Right lobe of liver (tissue), 6 donors: ENCODE measurements around the gene LILRB5. TPM values are rescaled to one million over a fixed set of nuclear protein-coding genes. Genes with fewer than 3 reads are reported as not detected.

Experiments used
- ATAC-seq, 4 donors: fragments of 200-7000 bp; cut with Tn5 transposase; one replicate each; pipeline ENCODE4 v1.9.1; 2020; ENCODE audit warnings: mild to moderate bottlenecking in 4 of 4, moderate library complexity in 4 of 4
- DNase-seq, 3 donors: peaks; one replicate each; pipeline ENCODE4 v3.0.0-alpha.2; 2020
- H3K27ac ChIP-seq, 3 donors: fragments of 200-600 bp; one replicate each; pipeline ENCODE4 v1.8.0; 2022
- H3K27me3 ChIP-seq, 2 donors: fragments of 200-600 bp; one replicate each; pipeline ENCODE4 v1.8.0; 2022
- H3K36me3 ChIP-seq, 4 donors: fragments of 200-600 bp; sonication (generic) in 1 of 4; one replicate each; pipeline versions ENCODE4 v1.5.1 to v1.8.0; 2017 to 2022; ENCODE audit warnings: control low read depth in 1 of 4
- H3K4me1 ChIP-seq, 4 donors: fragments of 200-600 bp; sonication (generic) in 1 of 4; one replicate each; pipeline versions ENCODE4 v1.5.1 to v1.8.0; 2017 to 2022; ENCODE audit warnings: control low read depth in 1 of 4
- H3K4me3 ChIP-seq, 3 donors: fragments of 200-600 bp; one replicate each; pipeline ENCODE4 v1.8.0; 2022
- H3K9me3 ChIP-seq, 4 donors: fragments of 200-600 bp; sonication (generic) in 1 of 4; one replicate each; pipeline versions ENCODE4 v1.5.1 to v1.8.0; 2017 to 2022; ENCODE audit warnings: control low read depth in 1 of 4
- CTCF ChIP-seq, 4 donors: fragments of 200-600 bp in 3 of 4; fragments of 450-650 bp in 1 of 4; IDR thresholded peaks; one replicate each; pipeline versions ENCODE4 v1.5.1 to v1.8.0; 2016 to 2022; ENCODE audit warnings: antibody characterized with exemption in 4 of 4, mild to moderate bottlenecking in 2 of 4
- POLR2A ChIP-seq: fragments of 450-650 bp; IDR thresholded peaks from one replicate; pipeline ENCODE4 v1.6.1; 2017; ENCODE audit warnings: antibody characterized with exemption, mild to moderate bottlenecking
- WGBS: methylation state at CpG from one replicate; pipeline ENCODE4 v1.1.6; 2018; ENCODE audit warnings: low coverage, low lambda C conversion rate; ENCODE audit not compliant: insufficient coverage; ENCODE audit errors: missing lambda C conversion rate; 5-methylcytosine and 5-hydroxymethylcytosine counted together
- intact Hi-C, 2 donors: fragments of 100-400 bp; cut with DNase I; formaldehyde crosslinking; loops; one replicate each; pipeline versions ENCODE4 v1.11.2 to v1.14.1; 2022
- total RNA-seq, 6 experiments: library from RNA; depleted of rRNA in 2 of 6; stranded (reverse); fragments of >200 nt in 2 of 6; fragmentation: NEBNext Ultra II Directional in 3 of 6; extraction: Animal tissue kit (Norgen Biotek cat#: 25700) in 3 of 6; gene quantifications; one replicate each; pipeline versions ENCODE4 v1.1.0 to v1.2.4, GENCODE V29; 2016 to 2023
- donor health status: DM: no; HTN: yes; CAD: no.
- donor health status: DM: no; HTN: no; CAD: no.
- donor health status: DM: no; HTN: no; CAD: no.
- donor health status: DM: no; HTN: yes; CAD: no.
- donor health status: DM: no; HTN: yes; CAD: no.

Gene LILRB5
- total RNA-seq, 6 experiments from 2014 or later: 2.7 to 19.7 (median 8.4) TPM

GRCh38 chr19:54206030-54206830 lies 50.8 kb downstream of the LILRB5 start:
- 80% methylated on average over 1 of the region's 27 CpGs for WGBS
- ATAC-seq (no peak), DNase-seq (peak in 1 of 3 donors; percentile 40)
- no peaks in the 10 kb centered on the region for H3K9me3 ChIP-seq
- intact Hi-C loops: no loop called here
- H3K4me1 ChIP-seq: peaks cover 0 to 95% (median 53%) of the 10 kb centered on the region in 4 donors
- H3K27me3 ChIP-seq: no peaks in the 10 kb centered on the region
- H3K27ac ChIP-seq: peak overlapping the region in 2 of 3 donors; percentile 78 to 86
- H3K36me3 ChIP-seq: peaks cover 17 to 67% (median 36%) of the 10 kb centered on the region in 4 donors
- H3K4me3 ChIP-seq: peak overlapping the region in 1 of 3 donors; percentile 18
- TF ChIP-seq POLR2A (no peak), CTCF (IDR thresholded peaks at IDR 0.05) (no peak)

DNA sequence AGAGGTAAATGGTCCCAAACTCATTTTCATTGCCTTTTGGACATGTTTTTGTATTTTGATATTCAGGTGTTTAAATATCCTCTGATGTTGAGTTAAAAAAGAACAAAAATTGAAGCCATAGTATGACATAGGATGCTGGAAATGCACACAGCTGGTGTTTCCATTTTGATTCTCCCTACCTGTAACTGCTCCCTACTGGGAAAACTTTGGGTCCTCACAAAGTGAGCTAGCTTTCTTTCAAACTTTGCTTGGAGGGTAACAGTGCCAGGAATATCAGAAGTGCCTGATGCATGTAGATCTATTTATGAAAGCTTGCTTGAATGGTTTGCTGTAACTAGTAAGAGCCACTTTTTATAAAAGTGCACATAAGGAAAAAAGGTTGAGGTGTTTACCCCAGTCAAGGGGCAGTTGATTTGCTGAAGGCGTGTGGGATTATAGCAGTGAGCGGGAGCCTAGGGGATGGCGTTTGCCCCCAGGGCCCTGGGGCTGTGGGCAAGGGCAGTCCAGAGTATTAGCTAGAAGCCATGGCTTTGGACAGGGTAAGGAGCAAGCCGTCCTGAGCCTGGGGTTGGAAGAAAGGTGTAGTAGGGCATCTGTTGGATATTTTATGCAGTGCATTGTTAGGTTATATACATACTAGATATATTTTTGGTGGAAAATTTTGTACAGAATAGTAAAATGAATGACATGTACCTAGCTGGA lies 52.2 kb downstream of the LILRB5 start:
- 53% methylated on average over 4 of the region's 4 CpGs for WGBS
- TF ChIP-seq CTCF (IDR thresholded peaks at IDR 0.05) (no peak), POLR2A (no peak)
- Histone ChIP-seq H3K36me3 (peaks cover 17 to 67% (median 36%) of the 10 kb centered on the region in 4 donors), H3K9me3 (no peaks in the 10 kb centered on the region), H3K27ac (peak overlapping the region in 1 of 3 donors; percentile 86), H3K4me1 (peaks cover 0 to 83% (median 48%) of the 10 kb centered on the region in 4 donors), H3K4me3 (no peak overlapping the region), H3K27me3 (no peaks in the 10 kb centered on the region)
- ATAC-seq (no peak), DNase-seq (no peak)
- intact Hi-C loops: no loop called here

GRCh38 chr19:54203151-54203611 lies 53.9 kb downstream of the LILRB5 start:
- intact Hi-C loops: no loop called here
- no peak for TF ChIP-seq POLR2A
- TF ChIP-seq CTCF (IDR thresholded peaks at IDR 0.05): no peak
- H3K9me3 ChIP-seq: no peaks in the 10 kb centered on the region
- peaks cover 0 to 66% (median 35%) of the 10 kb centered on the region in 4 donors for H3K4me1 ChIP-seq
- DNase-seq: peak in 2 of 3 donors; percentile 58 to 82
- 15% methylated on average over 9 of the region's 9 CpGs for WGBS
- H3K36me3 ChIP-seq: peaks cover 17 to 67% (median 36%) of the 10 kb centered on the region in 4 donors
- peak overlapping the region; percentile 65 to 71 (median 69) for H3K4me3 ChIP-seq
- ATAC-seq: peak; percentile 52 to 61 (median 60)
- peak overlapping the region; percentile 32 to 95 (median 86) for H3K27ac ChIP-seq
- no peaks in the 10 kb centered on the region for H3K27me3 ChIP-seq

DNA sequence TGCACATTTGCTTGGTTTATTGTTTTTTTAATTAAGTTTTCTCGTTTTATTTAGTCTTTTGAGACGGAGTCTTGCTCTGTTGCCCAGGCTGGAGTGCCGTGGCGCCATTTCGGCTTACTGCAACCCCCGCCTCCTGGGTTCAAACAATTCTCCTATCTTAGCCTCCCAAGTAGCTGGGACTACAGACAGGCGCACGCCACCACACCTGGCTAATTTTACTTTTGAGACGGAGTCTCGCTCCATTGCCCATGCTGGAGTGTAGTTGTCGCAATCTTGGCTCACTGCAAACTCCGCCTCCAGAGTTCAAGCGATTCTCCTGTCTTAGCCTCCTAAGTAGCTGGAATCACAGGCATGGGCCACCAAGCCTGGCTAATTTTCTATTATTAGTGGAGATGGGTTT lies 55.1 kb downstream of the LILRB5 start:
- peak in 1 of 3 donors; percentile 35 for DNase-seq
- peaks cover 0 to 60% (median 31%) of the 10 kb centered on the region in 4 donors for H3K4me1 ChIP-seq
- peak overlapping the region; percentile 86 to 95 (median 94) for H3K27ac ChIP-seq
- peak overlapping the region; percentile 65 to 71 (median 69) for H3K4me3 ChIP-seq
- no peaks in the 10 kb centered on the region for H3K27me3 ChIP-seq
- 34% methylated on average over 13 of the region's 13 CpGs for WGBS
- no peak for TF ChIP-seq CTCF (IDR thresholded peaks at IDR 0.05)
- no peak for TF ChIP-seq POLR2A
- intact Hi-C loops: no loop called here
- ATAC-seq: no peak
- peaks cover 17 to 57% (median 31%) of the 10 kb centered on the region in 4 donors for H3K36me3 ChIP-seq
- no peaks in the 10 kb centered on the region for H3K9me3 ChIP-seq
